HepG2 (cell line): ENCODE results near the gene ZWILCH. TPM values are rescaled to one million over a fixed set of nuclear protein-coding genes. Genes with fewer than 3 reads are reported as not detected.

Experiments used
- ATAC-seq: fragments of 200-7000 bp; cut with Tn5 transposase; 3 replicates; pipeline ENCODE4 v1.9.1; 2020; ENCODE audit warnings: mild to moderate bottlenecking, moderate library complexity
- BruUV-seq: library from RNA; stranded (reverse); fragments of 400-500 nt; replicated peaks from 2 replicates; lab custom pipeline; 2021; lab: Mats Ljungman, UMichigan
- CTCF ChIA-PET: fragments of 300-600 bp; formaldehyde crosslinking; extraction: SDS; loops from one replicate; lab custom pipeline; 2021; ENCODE audit warnings: low total read pairs, inconsistent platforms, low intra/inter-chr PET ratio; lab: Yijun Ruan, JAX
- POLR2A ChIA-PET: fragments of 350-600 bp; sonication (Branson Sonifier 250); formaldehyde crosslinking; loops from one replicate; lab custom pipeline; 2020; ENCODE audit warnings: antibody characterized with exemption, inconsistent platforms; lab: Yijun Ruan, JAX
- DNase-seq: peaks from one replicate; pipeline ENCODE4 v3.0.0-alpha.2; 2015; ENCODE audit warnings: low spot score
- FAIRE-seq: peaks from 3 replicates; lab custom pipeline; 2011; peaks lifted over from hg19 to GRCh38; lab: Jason Lieb, UNC
- H2AFZ ChIP-seq: one replicate; pipeline ENCODE4 v1.6.1; 2011; ENCODE audit warnings: low read length, inconsistent platforms
- H3K27ac ChIP-seq: fragments of 300-600 bp; 3 replicates; pipeline ENCODE4 v1.8.0; 2011; ENCODE audit warnings: mixed run types, mild to moderate bottlenecking, mixed read lengths, low read length, inconsistent platforms; ENCODE audit not compliant: insufficient read depth; ENCODE audit errors: extremely low read length
- H3K27me3 ChIP-seq, 2 experiments: fragments of 200-600 bp in 1 of 2; 2 replicates in 1 of 2; 3 replicates in 1 of 2; pipeline versions ENCODE4 v1.6.0 to v1.8.0; 2011; ENCODE audit warnings: low read length in 2 of 2, mild to moderate bottlenecking in 2 of 2, moderate library complexity in 2 of 2, inconsistent platforms in 1 of 2; ENCODE audit not compliant: insufficient read depth in 2 of 2, control insufficient read depth in 1 of 2
- H3K36me3 ChIP-seq, 2 experiments: fragments of 200-600 bp in 1 of 2; replicated peaks in 1 of 2; 2 replicates in 1 of 2; 3 replicates in 1 of 2; pipeline versions ENCODE4 v1.5.1 to v1.8.0; 2011; ENCODE audit warnings: low read length in 2 of 2, inconsistent platforms in 1 of 2; ENCODE audit not compliant: insufficient read depth in 2 of 2, control insufficient read depth in 1 of 2
- H3K4me1 ChIP-seq: 2 replicates; pipeline ENCODE4 v1.5.1; 2012; ENCODE audit warnings: low read length, inconsistent platforms; ENCODE audit not compliant: insufficient read depth
- H3K4me2 ChIP-seq: 2 replicates; pipeline ENCODE4 v1.6.0; 2011; ENCODE audit warnings: low read depth, low read length, inconsistent platforms
- H3K4me3 ChIP-seq, 3 experiments: fragments of 200-600 bp in 1 of 3; sonication (generic), shearing (Covaris generic) in 1 of 3; replicated peaks in 1 of 3; 2 replicates each; pipeline ENCODE4 v1.5.1; 2011 to 2016; ENCODE audit warnings: low read length in 3 of 3, inconsistent platforms in 2 of 3, low read depth in 2 of 3, mild to moderate bottlenecking in 2 of 3, control low read depth in 1 of 3, mixed read lengths in 1 of 3; ENCODE audit not compliant: insufficient read depth in 1 of 3
- H3K79me2 ChIP-seq: one replicate; pipeline ENCODE4 v1.6.1; 2011; ENCODE audit warnings: low read length, inconsistent platforms; ENCODE audit not compliant: insufficient read depth
- H3K9ac ChIP-seq: 2 replicates; pipeline ENCODE4 v1.6.0; 2011; ENCODE audit warnings: mild to moderate bottlenecking, low read depth, low read length, inconsistent platforms; ENCODE audit not compliant: insufficient read depth
- H3K9me3 ChIP-seq: 2 replicates; pipeline ENCODE4 v1.5.1; 2012; ENCODE audit warnings: mild to moderate bottlenecking, low read length
- H4K20me1 ChIP-seq: 2 replicates; pipeline ENCODE4 v1.6.0; 2011; ENCODE audit warnings: inconsistent platforms, mild to moderate bottlenecking, low read length, moderate library complexity; ENCODE audit not compliant: insufficient read depth
- CCDC6 ChIP-seq: sonication (generic); formaldehyde crosslinking; IDR thresholded peaks from 2 replicates; pipeline ENCODE4 v1.8.1; 2022; ENCODE audit warnings: mild to moderate bottlenecking, missing genetic modification reagents, moderate library complexity
- GLI4 ChIP-seq: sonication (generic); formaldehyde crosslinking; IDR thresholded peaks from 2 replicates; pipeline ENCODE4 v1.5.1; 2020; ENCODE audit warnings: missing genetic modification reagents, mild to moderate bottlenecking, moderate library complexity, borderline replicate concordance
- HDAC1 ChIP-seq: sonication (generic); formaldehyde crosslinking; IDR thresholded peaks from 2 replicates; pipeline ENCODE4 v1.5.1; 2020; ENCODE audit warnings: mild to moderate bottlenecking, missing genetic modification reagents
- KLF9 ChIP-seq: IDR thresholded peaks from 2 replicates; pipeline ENCODE4 v1.6.1; 2016; ENCODE audit warnings: low read depth
- MAFF ChIP-seq: IDR thresholded peaks from 2 replicates; pipeline ENCODE4 v1.6.1; 2011; ENCODE audit warnings: low read depth, low read length, improper control_type of control experiment
- MAFK ChIP-seq, 2 experiments: IDR thresholded peaks in 1 of 2; conservative IDR thresholded peaks in 1 of 2; 2 replicates each; pipeline ENCODE4 v1.6.1; 2011; ENCODE audit warnings: improper control_type of control experiment in 2 of 2, low read length in 2 of 2
- MATR3 ChIP-seq: sonication (generic); formaldehyde crosslinking; IDR thresholded peaks from 2 replicates; pipeline ENCODE4 v1.4.0; 2020; ENCODE audit warnings: missing genetic modification reagents
- PITX1 ChIP-seq: sonication (generic); formaldehyde crosslinking; IDR thresholded peaks from 2 replicates; pipeline ENCODE4 v1.5.1; 2020; ENCODE audit warnings: mild to moderate bottlenecking, missing genetic modification reagents
- REPIN1 ChIP-seq: sonication (generic); formaldehyde crosslinking; IDR thresholded peaks from 2 replicates; pipeline ENCODE4 v1.8.0; 2022; ENCODE audit warnings: missing genetic modification reagents, low read depth, mild to moderate bottlenecking, borderline replicate concordance
- STAG1 ChIP-seq: sonication (generic); formaldehyde crosslinking; IDR thresholded peaks from 2 replicates; pipeline ENCODE4 v1.4.0; 2020; ENCODE audit warnings: missing genetic modification reagents
- TCF12 ChIP-seq, 2 experiments: fragments of 450-650 bp in 1 of 2; sonication (generic) in 1 of 2; formaldehyde crosslinking in 1 of 2; IDR thresholded peaks; 2 replicates each; pipeline versions ENCODE4 v1.6.1 to v1.8.0; 2017 to 2022; ENCODE audit warnings: antibody characterized with exemption in 1 of 2, mild to moderate bottlenecking in 1 of 2, missing genetic modification reagents in 1 of 2, moderate library complexity in 1 of 2
- U2AF1 ChIP-seq: fragments of 200-400 bp; formaldehyde crosslinking; optimal IDR thresholded peaks from 2 replicates; pipeline ENCODE3; 2017; ENCODE audit warnings: mild to moderate bottlenecking, low read depth, low read length
- ZNF546 ChIP-seq: sonication (generic); formaldehyde crosslinking; conservative IDR thresholded peaks from 2 replicates; pipeline ENCODE4 v1.8.1; 2023; ENCODE audit warnings: mild to moderate bottlenecking, missing genetic modification reagents
- ZNF790 ChIP-seq: sonication (generic); formaldehyde crosslinking; IDR thresholded peaks from 2 replicates; pipeline ENCODE4 v1.8.0; 2022; ENCODE audit warnings: missing genetic modification reagents, mild to moderate bottlenecking, borderline replicate concordance
- WGBS: methylation state at CpG from one replicate; pipeline ENCODE4 v1.1.6; 2017; ENCODE audit warnings: low lambda C conversion rate; 5-methylcytosine and 5-hydroxymethylcytosine counted together
- in situ Hi-C: cut with HindIII; loops from 2 replicates; pipeline ENCODE4 v1.10.0; 2017; ENCODE audit warnings: low pct_unique_long_range_greater_than_20kb; ENCODE audit not compliant: extremely low pct_ligation_motif_present
- intact Hi-C: fragments of 100-400 bp; cut with micrococcal nuclease; formaldehyde crosslinking; loops from one replicate; pipeline ENCODE4 v1.10.0; 2022; ENCODE audit not compliant: unreplicated experiment
- polyA plus RNA-seq, 8 experiments: library from polyadenylated mRNA; depleted of rRNA in 3 of 8; stranded (reverse) in 7 of 8; unstranded in 1 of 8; fragments of >200 nt; fragmentation: Illumina TruSeq in 4 of 8; extraction: Trizol in 4 of 8; gene quantifications; 2 replicates each; pipeline versions ENCODE4 v1.2.1 to v1.2.3, GENCODE V29; 2011 to 2016; ENCODE audit warnings: low read depth in 4 of 8, missing spikeins in 1 of 8, mixed read lengths in 1 of 8; ENCODE audit not compliant: insufficient read depth in 1 of 8
- total RNA-seq, 5 experiments: library from RNA; depleted of rRNA; stranded (reverse); fragments of >200 nt; fragmentation: Illumina TruSeq; extraction: Trizol; gene quantifications; 2 replicates each; pipeline ENCODE4 v1.2.3, GENCODE V29; 2016; ENCODE audit warnings: low read depth in 1 of 5
- TF ChIP-seq, protein P1 (sequence below): IDR thresholded peaks from 2 replicates; pipeline ENCODE4 v1.6.1; 2016; ENCODE audit warnings: mild to moderate bottlenecking
- TF ChIP-seq, protein P2 (sequence below): IDR thresholded peaks from 2 replicates; pipeline ENCODE4 v1.6.1; 2016; ENCODE audit warnings: low read depth, borderline replicate concordance
- TF ChIP-seq, protein P3 (sequence below): sonication (generic); formaldehyde crosslinking; IDR thresholded peaks from 2 replicates; pipeline ENCODE4 v1.4.0; 2020; ENCODE audit warnings: mild to moderate bottlenecking, low read depth, missing genetic modification reagents

ZWILCH gene
- total and polyA plus RNA-seq, 2 of the 13 experiments (the other 11 are each of a cell fraction or from before 2014, with no cell fraction given), result 9.5 to 27.8 TPM

DNA sequence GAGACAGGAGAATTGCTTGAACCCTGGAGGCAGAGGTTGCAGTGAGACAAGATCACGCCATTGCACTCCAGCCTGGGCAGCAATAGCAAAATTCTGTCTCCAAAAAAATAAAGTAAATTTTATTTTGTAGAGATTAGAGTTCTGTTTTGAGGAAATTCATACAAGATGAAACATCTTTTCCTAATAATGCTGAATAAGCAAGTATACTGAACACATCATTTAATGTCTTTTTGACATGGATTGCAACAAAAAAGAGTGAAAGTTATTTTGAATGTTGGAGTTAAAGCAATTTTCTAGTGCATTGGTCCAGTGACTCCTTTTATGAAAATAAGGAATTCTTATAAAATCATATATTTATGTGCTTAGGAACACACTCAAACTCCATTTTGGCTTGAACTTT lies 40.1 kb downstream of the ZWILCH start:
- H2AFZ ChIP-seq, result no peak overlapping the region
- 100% methylated on average over 1 of the region's 1 CpG for WGBS
- POLR2A ChIA-PET, result no interaction called here
- H3K27me3 ChIP-seq, result no peaks in the 10 kb centered on the region
- FAIRE-seq, result no peak
- H3K27ac ChIP-seq, result no peak overlapping the region
- intact Hi-C loops, result no loop called here
- H3K4me3 ChIP-seq, result no peak overlapping the region
- no peaks in the 10 kb centered on the region for H4K20me1 ChIP-seq
- H3K4me1 ChIP-seq, result no peaks in the 10 kb centered on the region
- no peak overlapping the region for H3K9ac ChIP-seq
- H3K79me2 ChIP-seq, result no peaks in the 10 kb centered on the region
- TF ChIP-seq HDAC1 (CRISPR knock-in tag), result no peak
- no peak for TF ChIP-seq KLF9 (CRISPR knock-in tag)
- no peak for TF ChIP-seq PITX1 (CRISPR knock-in tag)
- TF ChIP-seq MAFF, result peak; percentile 87
- TF ChIP-seq, protein P1, sequence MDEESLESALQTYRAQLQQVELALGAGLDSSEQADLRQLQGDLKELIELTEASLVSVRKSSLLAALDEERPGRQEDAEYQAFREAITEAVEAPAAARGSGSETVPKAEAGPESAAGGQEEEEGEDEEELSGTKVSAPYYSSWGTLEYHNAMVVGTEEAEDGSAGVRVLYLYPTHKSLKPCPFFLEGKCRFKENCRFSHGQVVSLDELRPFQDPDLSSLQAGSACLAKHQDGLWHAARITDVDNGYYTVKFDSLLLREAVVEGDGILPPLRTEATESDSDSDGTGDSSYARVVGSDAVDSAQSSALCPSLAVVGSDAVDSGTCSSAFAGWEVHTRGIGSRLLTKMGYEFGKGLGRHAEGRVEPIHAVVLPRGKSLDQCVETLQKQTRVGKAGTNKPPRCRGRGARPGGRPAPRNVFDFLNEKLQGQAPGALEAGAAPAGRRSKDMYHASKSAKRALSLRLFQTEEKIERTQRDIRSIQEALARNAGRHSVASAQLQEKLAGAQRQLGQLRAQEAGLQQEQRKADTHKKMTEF, result no peak
- TF ChIP-seq TCF12 (IDR thresholded peaks at IDR 0.05), result no peak
- no peak for TF ChIP-seq TCF12 (CRISPR knock-in tag; IDR thresholded peaks at IDR 0.05)
- TF ChIP-seq CCDC6 (CRISPR knock-in tag), result no peak
- peak; percentile 83 to 95 for TF ChIP-seq MAFK (conservative IDR thresholded peaks at IDR 0.05 in 1 of 2, IDR thresholded peaks at IDR 0.05 in 1 of 2; ENCODE audit: low read length in 2 of 2)
- DNase-seq, result no peak
- CTCF ChIA-PET, result no interaction called here
- no peak for ATAC-seq
- no TSS peak for BruUV-seq
- no peak overlapping the region for H3K4me2 ChIP-seq
- in situ Hi-C loops, result no loop called here
- peaks cover 1 to 7% of the 10 kb centered on the region in 2 experiments; a peak in 1 of 5 replicates for H3K36me3 ChIP-seq
- no peaks in the 10 kb centered on the region for H3K9me3 ChIP-seq

DNA sequence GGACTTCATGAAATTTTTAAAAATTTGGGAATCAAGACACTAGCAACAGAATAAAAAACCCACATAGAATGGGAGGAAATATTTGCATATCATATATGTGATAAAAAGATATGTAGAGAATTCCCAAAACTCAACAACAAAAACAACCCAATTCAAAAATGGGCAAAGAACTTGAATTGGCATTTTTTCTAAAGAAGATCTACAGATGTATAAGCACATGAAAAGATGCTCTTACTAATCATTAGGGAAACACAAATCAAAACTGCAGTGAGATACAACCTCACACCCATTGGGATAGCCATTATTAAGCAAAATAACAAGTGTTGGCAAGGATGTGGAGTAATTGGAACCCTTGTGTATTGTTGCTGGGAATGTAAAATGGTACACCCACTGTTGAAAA lies 50.6 kb downstream of the ZWILCH start:
- ATAC-seq (no peak), FAIRE-seq (no peak), DNase-seq (no peak)
- H3K36me3 ChIP-seq, result no peaks in the 10 kb centered on the region
- H3K4me1 ChIP-seq, result no peaks in the 10 kb centered on the region
- ChIA-PET CTCF (no interaction called here), POLR2A (no interaction called here)
- intact Hi-C loops, result no loop called here
- H3K4me2 ChIP-seq, result no peak overlapping the region
- no peak overlapping the region for H3K9ac ChIP-seq
- in situ Hi-C loops, result no loop called here
- H3K27ac ChIP-seq, result no peak overlapping the region
- H3K4me3 ChIP-seq, result no peak overlapping the region
- no peaks in the 10 kb centered on the region for H3K9me3 ChIP-seq
- H4K20me1 ChIP-seq, result no peaks in the 10 kb centered on the region
- H3K27me3 ChIP-seq, result no peaks in the 10 kb centered on the region
- no TSS peak for BruUV-seq
- no peak overlapping the region for H2AFZ ChIP-seq
- no peaks in the 10 kb centered on the region for H3K79me2 ChIP-seq
- TF ChIP-seq ZNF790 (CRISPR knock-in tag) (no peak), REPIN1 (CRISPR knock-in tag) (no peak), U2AF1 (no peak), MATR3 (CRISPR knock-in tag) (no peak), ZNF546 (no peak), STAG1 (CRISPR knock-in tag) (no peak), GLI4 (CRISPR knock-in tag) (no peak)
- TF ChIP-seq, protein P2, sequence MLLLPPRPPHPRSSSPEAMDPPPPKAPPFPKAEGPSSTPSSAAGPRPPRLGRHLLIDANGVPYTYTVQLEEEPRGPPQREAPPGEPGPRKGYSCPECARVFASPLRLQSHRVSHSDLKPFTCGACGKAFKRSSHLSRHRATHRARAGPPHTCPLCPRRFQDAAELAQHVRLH (CRISPR knock-in tag), result no peak
- TF ChIP-seq, protein P3, sequence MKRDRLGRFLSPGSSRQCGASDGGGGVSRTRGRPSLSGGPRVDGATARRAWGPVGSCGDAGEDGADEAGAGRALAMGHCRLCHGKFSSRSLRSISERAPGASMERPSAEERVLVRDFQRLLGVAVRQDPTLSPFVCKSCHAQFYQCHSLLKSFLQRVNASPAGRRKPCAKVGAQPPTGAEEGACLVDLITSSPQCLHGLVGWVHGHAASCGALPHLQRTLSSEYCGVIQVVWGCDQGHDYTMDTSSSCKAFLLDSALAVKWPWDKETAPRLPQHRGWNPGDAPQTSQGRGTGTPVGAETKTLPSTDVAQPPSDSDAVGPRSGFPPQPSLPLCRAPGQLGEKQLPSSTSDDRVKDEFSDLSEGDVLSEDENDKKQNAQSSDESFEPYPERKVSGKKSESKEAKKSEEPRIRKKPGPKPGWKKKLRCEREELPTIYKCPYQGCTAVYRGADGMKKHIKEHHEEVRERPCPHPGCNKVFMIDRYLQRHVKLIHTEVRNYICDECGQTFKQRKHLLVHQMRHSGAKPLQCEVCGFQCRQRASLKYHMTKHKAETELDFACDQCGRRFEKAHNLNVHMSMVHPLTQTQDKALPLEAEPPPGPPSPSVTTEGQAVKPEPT (CRISPR knock-in tag), result no peak
